GM19025 (cell line): ENCODE measurements around the gene USP10.
"Not testable (repeated sequence)": the region's sequence is repeated elsewhere in the genome, so short reads cannot be mapped to it uniquely, and the experiment has no call there.

Experiments
- ATAC-seq: cut with Tn5 transposase; IDR thresholded peaks from one replicate; pipeline ENCODE4 v1.9.1; 2021; ENCODE audit warnings: mild to moderate bottlenecking, low read depth, moderate library complexity; ENCODE audit not compliant: unreplicated experiment

USP10 gene

DNA sequence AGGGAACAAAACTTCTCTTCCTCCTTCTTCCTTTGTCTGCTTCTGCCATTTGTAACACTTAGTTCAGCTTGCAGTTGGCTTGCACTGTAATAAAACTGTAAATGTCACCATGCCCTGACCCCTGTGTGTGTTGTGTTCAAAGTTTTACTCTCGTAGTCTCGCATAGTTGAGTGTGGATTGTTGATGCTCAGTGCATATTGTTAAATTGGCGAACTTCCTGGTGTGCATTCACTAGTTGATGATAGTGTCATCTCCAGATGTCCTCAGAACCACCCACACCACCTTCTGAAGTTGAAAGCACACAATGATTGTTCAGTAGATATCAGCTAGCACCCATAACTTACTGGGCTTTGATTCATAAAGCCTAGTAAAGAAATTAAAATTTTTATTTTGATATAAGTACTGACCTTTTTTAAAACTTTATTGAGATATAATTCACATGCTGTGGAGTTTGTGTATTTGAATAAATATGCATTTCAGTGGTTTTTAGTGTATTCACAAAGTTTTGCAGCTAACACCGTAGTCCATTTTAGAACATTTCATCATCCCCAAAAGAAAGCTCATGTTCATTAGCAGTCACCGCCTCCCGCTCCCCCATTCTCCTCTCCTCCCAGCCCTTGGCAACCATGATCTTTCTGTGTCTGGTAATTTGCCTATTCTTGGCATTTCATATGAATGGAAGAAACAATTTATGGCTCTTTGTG lies 25.0 kb downstream of the USP10 start:
- ATAC-seq = no peak

- no peak for ATAC-seq
These were observed 25.8 kb downstream of the USP10 start for GRCh38 chr16:84725481-84726078.

DNA sequence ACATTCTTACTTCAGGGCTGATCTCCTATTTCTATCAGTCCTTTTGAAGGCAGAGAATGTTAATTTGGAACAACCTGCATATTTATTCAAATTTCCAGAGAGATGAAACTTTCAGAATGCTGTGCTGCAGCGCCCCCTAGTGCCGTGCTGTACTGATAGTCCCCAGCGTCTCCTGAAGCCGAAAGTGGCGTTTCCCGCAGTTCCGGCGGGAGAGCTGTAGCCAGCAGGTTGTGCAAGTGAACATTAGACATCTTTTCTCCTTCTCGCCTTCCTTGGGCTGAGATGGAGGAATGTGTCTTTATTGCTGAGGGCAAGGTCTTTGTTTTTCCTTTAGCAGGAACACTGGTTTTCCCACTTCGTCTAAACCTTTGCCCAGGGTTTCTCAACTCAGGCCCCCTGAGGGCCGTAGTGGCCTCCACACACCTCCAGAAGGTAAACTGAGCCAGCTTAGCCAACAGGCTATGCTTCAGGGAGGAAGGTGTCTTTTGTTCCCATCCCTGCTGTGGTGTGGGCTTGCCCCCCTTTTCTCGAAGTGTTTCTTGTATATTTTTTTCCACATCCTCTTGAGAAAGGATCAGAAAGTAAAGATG lies 26.4 kb downstream of the USP10 start:
- ATAC-seq = no peak

GRCh38 chr16:84726669-84727467 lies 27.1 kb downstream of the USP10 start:
- ATAC-seq = no peak

GRCh38 chr16:84728853-84729424 lies 29.1 kb downstream of the USP10 start:
- no peak for ATAC-seq

DNA sequence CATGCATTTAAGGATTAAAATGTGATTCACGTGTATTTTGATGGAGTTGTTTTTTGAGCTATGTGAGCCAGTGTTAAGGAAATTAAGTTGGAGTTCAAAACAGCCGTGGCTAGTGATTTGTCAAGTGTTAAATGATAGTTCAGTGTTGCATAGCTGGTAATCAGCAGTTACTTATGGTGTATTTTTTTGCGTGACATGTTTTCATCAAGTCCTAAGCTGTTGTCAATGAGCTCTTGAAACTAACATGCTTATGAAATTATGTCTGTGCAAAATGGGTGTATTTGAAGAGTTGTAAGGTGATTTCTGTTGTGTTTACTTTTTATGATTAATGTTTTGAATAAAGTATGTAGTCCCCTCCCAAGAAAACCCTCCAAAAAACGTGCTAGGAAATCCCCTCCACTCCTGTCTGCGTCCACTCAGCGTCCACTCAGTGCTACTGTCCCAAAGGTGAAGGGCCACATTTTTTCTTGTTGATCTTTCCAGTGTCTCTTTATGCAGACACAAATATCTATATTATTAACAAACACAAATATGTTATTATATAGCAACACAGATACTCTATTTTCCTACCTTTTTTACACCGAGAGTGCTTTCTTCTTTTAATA lies 30.0 kb downstream of the USP10 start:
- no peak for ATAC-seq

- no peak for ATAC-seq
These were observed 30.8 kb downstream of the USP10 start for GRCh38 chr16:84730406-84731106.

DNA sequence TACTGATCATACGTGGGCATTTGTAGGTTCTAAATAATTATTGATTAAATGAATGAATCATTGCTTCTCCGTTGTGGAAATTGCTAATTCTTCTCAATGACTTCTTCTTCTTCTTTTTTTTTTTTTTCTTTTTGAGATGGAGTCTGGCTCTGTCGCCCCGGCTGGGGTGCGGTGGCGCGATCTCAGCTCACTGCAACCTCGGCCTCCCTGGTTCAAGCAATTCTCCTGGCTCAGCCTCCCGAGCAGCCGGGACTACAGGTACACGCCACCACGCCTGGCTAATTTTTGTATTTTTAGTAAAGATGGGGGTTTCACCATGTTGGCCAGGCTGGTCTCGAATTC lies 32.5 kb downstream of the USP10 start:
- ATAC-seq = not testable (repeated sequence)

- no peak for ATAC-seq
These were observed 33.0 kb downstream of the USP10 start for GRCh38 chr16:84732674-84733352.

GRCh38 chr16:84735849-84736586 lies 36.2 kb downstream of the USP10 start:
- ATAC-seq = no peak

DNA sequence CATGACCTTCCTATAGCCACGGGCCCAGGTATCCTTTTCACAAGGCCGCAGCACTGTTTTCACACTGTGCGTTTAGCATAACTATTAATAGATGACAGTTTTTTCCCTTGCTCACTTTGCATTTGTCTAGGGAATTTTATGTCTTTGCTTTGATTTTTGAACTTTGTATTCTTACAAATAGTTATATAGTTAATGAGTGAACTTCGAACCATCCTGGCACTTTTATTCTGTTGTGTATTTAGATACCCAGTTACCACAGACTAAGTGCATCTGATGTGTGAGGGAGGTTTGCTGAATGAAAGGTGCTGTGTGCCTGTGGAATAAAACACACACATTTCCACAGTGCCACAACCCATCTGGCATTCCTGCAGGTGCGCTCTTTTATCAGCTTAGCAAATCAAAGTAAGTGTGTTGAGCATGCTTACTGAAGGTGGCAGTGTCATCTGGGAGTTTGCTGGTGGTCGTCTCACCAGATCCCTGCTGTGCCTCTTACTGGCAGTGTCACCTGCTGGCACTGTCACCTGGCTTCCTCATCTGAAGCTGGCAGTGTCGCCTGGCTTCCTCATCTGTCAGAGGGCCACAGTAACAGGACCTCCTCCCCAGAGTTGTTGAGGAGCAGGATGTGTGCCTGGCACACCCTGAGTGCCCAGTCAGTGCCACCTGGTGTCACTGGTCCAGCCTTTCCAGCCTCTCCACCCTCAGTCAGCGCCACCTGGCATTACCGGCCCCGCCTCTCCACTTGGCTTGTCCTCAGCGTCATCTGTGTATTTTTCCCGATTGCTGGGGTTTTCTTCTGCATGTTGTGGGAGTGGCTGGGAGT lies 37.6 kb downstream of the USP10 start:
- no peak for ATAC-seq

DNA sequence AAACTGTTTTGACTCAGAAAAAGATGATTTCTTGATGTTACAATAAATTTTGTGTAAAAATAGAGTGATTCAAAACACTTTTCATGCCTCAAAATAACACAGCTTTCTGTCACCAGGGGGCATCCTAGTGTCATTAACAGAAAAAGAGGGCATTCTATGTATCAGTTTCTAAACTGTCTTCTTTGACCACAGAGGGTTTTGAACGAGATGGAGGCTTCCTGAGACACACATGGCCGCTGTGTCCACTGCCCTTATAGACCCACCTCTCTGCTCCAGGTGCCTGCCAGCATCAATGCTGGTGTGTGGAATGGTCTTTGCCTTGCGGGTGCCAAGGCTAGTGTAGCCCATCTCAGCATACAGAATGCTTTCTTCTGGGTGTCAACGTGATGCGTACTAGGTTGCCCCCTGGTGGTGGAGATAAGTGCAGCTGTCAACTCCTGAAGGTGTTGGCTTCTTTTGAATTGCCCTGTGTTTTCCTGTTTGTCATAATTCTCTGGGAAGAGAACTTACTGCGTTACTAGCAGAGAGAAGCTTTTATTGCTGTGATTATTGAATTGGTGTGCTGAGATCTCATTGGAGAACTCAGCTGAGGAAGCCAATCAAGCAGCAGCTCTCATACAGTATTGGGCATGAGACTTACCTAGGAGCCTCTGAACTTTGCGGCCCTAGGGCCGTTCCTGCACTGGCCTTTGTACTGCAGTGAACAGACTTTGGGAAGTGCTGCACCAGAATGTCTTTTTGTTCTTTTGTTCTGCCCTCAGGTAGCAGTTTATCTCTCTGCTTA lies 38.6 kb downstream of the USP10 start:
- no peak for ATAC-seq

DNA sequence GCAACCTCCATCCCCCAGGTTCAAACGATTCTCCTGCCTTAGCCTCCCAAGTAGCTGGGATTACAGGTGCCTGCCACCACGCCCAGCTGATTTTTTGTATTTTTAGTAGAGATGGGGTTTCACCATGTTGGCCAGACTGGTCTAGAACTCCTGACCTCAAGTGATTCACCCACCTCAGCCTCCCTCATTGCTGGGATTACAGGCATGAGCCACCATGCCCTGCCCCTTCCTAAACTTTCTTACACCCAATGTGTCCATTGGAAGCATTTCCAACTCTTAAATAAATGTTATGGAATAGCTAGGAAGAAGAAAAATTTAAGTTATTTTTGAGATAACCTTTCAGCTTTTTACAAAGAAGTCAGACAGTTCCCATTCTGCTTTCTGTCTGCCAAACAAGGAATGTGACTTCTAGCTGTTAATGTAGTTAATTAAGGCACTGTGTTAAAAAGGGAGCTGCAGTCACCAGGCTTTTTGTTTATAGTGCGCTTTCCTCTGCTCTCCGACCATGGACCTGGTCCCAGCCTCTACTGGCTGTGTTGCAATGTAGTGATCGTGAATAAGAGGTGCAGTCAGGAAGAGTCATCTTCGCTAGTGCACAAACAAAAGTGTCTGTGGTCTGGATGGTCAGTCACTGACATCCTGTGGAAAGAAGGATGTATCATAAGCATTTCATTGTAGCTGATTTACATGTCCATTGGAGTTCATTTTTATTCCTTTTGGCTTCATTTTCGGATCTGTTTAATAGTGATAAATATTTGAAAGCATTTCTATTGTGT lies 39.7 kb downstream of the USP10 start:
- ATAC-seq = no peak

- ATAC-seq = no peak
These were observed 40.9 kb downstream of the USP10 start for GRCh38 chr16:84740596-84741116.

GRCh38 chr16:84741340-84741830 lies 41.6 kb downstream of the USP10 start:
- ATAC-seq = no peak

- ATAC-seq = no peak
These were observed 42.9 kb downstream of the USP10 start for GRCh38 chr16:84742641-84743092.
